ENCODE data around the gene USP11.
A peak's percentile ranks its signal among the peaks of the same experiment; 100 is the strongest.

GRCh38 chrX:47233333-47234113 lies 714 bp downstream of the USP11 start:
- TF ChIP-seq POLR2AphosphoS5 (IDR thresholded peaks at IDR 0.05), result peak; percentile 73 to 88
- TF ChIP-seq, protein P1, sequence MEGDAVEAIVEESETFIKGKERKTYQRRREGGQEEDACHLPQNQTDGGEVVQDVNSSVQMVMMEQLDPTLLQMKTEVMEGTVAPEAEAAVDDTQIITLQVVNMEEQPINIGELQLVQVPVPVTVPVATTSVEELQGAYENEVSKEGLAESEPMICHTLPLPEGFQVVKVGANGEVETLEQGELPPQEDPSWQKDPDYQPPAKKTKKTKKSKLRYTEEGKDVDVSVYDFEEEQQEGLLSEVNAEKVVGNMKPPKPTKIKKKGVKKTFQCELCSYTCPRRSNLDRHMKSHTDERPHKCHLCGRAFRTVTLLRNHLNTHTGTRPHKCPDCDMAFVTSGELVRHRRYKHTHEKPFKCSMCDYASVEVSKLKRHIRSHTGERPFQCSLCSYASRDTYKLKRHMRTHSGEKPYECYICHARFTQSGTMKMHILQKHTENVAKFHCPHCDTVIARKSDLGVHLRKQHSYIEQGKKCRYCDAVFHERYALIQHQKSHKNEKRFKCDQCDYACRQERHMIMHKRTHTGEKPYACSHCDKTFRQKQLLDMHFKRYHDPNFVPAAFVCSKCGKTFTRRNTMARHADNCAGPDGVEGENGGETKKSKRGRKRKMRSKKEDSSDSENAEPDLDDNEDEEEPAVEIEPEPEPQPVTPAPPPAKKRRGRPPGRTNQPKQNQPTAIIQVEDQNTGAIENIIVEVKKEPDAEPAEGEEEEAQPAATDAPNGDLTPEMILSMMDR (IDR thresholded peaks at IDR 0.05), result no peak
